HUDEP-2 (cell line): ENCODE results near the gene CYBC1.

ENCODE experiments used
- DNase-seq, 76 experiments: peaks; one replicate each; lab custom pipeline; 2025; ENCODE audit not compliant: unreplicated experiment in 76 of 76; lab: John Stamatoyannopoulos, UW

CYBC1 gene

DNA sequence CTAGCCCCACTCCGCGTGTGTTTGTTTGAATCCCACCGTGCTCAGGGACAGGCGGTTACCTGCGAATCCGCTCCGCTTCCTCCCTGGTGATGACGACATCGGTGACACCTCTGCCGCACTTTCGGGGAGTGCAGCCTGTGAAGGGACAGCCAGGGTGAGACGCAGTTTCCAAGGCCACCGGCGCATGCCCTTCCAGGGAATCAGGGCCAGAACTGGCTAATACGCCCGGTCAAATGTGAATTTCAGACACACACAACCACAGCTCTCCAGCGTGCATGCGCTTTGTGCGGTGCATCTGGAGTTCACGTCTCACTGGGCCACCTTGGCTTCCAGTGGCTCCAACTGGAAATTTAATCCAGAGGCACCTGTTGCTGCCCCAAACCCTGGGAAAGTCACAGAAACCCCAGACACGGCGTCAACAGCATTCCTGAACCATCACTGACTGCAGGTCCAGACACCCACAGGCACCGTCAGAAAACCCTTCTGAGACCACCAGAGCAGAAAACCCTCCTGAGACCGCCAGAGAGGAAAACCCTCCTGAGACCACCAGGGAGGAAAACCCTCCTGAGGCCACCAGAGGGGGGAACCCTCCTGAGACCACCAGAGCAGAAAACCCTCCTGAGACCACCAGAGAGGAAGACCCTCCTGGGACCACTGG, 39.0 kb downstream of the CYBC1 start:
- no peak for DNase-seq

GRCh38 chr17:82410014-82410716, 40.4 kb downstream of the CYBC1 start:
- DNase-seq, result no peak

GRCh38 chr17:82408938-82409318, 41.6 kb downstream of the CYBC1 start:
- no peak for DNase-seq

DNA sequence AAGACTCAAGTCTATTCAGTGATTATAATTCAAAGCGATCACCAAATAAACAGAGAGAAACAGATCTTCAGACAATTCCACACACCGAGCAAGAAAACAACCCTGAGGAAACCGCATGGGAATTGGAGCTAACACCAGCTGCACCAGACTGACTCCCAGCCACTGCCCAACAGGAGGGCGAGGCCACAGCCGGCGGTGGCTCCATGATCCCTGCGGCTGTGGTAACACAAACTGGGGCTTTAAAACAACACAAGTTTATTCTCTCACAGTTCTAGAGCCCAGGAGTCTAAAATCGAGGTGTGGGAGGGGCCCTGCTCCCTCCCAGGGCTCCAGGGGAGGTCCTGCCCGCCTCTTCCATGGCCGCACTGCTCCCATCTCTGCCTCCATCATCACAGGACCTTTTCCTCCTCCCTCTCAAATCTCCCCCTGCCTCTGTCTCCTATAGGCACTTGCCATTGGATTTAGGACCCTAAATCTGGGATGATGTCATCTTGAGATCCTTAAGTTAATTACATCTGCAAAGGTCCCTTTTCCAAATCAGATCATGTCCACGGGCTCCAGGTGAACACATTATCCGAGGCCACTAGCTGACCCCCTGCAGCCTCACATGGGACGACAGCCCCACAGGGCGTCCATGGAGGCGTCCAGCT, 42.1 kb downstream of the CYBC1 start:
- DNase-seq, result no peak

- DNase-seq, result no peak
Measured at GRCh38 chr17:82407255-82407654, 43.3 kb downstream of the CYBC1 start.

DNA sequence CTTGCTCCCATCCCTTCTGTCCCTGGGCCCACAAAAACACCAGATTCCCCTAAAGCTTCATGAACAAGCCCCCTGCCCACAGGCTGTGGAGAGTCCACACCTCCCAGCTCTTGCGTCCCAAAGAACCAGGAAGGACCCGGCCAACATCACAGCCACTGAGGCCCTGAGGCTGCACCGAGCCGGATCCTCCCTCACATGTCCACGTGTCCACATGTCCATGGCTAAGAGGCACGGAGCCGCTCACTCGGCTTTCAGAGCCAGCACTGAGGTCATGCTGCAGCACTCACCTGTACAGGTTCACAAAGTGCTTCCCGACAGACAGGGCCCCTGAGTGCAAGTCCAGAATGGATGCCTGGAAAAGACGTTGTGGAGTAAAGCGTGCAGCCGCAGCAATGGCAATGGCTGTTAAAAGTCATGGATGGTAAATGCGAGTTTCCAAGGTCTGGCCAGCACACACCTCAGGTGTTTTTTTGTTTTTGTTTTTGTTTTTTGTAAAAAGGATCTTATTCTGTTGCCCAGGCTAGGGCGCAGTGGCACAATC, 44.4 kb downstream of the CYBC1 start:
- no peak for DNase-seq

DNA sequence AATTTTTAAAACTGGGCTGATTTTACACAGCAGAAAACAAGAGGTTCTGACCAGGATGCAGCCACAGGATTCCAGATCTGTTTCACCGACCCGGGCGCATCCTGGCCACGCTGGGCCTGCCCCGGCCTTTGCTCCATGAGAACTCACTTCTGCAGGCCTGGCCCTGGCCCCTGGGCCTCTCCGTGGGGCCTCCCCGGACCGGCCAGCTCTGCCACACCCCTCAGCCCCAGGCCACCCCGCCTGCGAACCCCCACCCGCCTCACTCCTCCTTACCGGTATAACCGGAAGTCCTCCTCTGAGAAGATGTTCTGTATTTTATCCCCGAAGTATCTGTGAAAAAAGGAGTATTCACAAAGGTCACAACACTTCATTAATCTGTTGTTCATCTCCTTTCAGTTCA, 45.5 kb downstream of the CYBC1 start:
- no peak for DNase-seq

DNA sequence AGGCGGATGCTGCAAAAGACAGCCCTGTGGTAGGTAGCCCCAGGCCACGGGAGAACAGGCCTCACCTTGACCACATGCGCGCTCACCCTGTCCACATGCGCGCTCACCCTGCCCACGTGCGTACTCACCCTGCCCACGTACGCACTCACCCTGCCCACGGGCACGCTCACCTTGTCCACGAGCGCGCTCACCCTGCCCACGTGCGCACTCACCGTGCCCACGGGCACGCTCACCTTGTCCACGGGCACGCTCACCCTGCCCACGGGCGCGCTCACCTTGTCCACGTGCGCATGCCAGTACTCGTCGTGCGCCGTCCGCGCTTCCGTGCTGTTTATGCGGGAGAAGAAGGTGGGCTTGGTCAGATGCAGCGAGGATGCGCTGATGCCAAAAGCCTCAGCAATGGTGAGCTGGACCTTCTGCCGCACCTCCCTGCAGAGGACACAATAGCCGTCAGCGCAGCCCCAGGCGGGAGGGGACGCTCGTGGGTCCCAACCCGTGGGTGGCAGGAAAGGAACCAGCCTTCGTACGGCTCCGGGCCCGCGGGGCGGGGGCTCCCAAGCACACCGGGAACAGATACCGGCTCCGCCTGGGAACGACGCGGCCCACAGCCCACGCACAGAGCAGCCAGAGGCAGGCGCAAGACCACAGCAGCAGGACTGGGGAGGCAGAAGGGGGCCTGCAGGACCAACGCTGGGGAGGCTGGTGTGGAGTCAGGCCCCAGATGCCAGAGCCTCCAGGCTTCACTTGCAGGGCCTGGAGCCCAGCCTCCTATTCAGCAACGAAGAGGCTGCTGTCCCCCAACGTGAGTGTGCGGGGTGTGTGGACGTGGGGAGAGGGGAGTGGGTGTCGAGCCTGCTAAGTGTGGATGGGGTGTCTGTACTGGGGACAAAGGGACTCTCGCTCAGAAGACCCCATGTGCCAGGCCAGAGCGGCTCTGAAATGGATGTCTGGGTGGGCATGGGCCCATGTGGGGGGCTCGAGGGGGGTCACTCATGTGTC, 46.6 kb downstream of the CYBC1 start:
- no peak for DNase-seq

- no peak for DNase-seq
Measured at GRCh38 chr17:82402865-82403264, 47.7 kb downstream of the CYBC1 start.

GRCh38 chr17:82400830-82401229, 49.7 kb downstream of the CYBC1 start:
- no peak for DNase-seq

GRCh38 chr17:82400206-82400605, 50.3 kb downstream of the CYBC1 start:
- no peak for DNase-seq

- DNase-seq, result no peak
Measured at GRCh38 chr17:82399601-82400101, 50.9 kb downstream of the CYBC1 start.

- DNase-seq, result no peak
Measured at GRCh38 chr17:82399041-82399441, 51.5 kb downstream of the CYBC1 start.

GRCh38 chr17:82397449-82398335, 52.9 kb downstream of the CYBC1 start:
- DNase-seq, result peak in 6 of 76 experiments; percentile 4 to 29 (median 18)

GRCh38 chr17:82396601-82397435, 53.7 kb downstream of the CYBC1 start:
- DNase-seq, result no peak

- DNase-seq, result no peak
Measured at GRCh38 chr17:82394278-82394677, 56.3 kb downstream of the CYBC1 start.

GRCh38 chr17:82392941-82393340, 57.6 kb downstream of the CYBC1 start:
- no peak for DNase-seq
